Osteoblast (primary cell): Measurements from ENCODE around the gene SPATA16. TPM values are rescaled to one million over a fixed set of nuclear protein-coding genes. Genes with fewer than 3 reads are reported as not detected.
"Not testable (repeated sequence)": the region's sequence is repeated elsewhere in the genome, so short reads cannot be mapped to it uniquely, and the experiment has no call there.

ENCODE experiments used
- DNase-seq: peaks from one replicate; pipeline ENCODE4 v3.0.0; 2011; ENCODE audit warnings: low spot score, mixed read lengths; ENCODE audit not compliant: insufficient read length; ENCODE audit errors: missing footprints
- H2AFZ ChIP-seq: 2 replicates; pipeline ENCODE4 v1.6.0; 2011; ENCODE audit warnings: mild to moderate bottlenecking, low read length
- H3K27ac ChIP-seq: 2 replicates; pipeline ENCODE4 v1.5.1; 2011; ENCODE audit warnings: mild to moderate bottlenecking, low read depth, low read length, moderate library complexity
- H3K27me3 ChIP-seq: 2 replicates; pipeline ENCODE4 v1.6.0; 2012; ENCODE audit warnings: mild to moderate bottlenecking, control low read depth, inconsistent platforms, low read length, moderate library complexity; ENCODE audit not compliant: insufficient read depth
- H3K36me3 ChIP-seq: 2 replicates; pipeline ENCODE4 v1.5.1; 2011; ENCODE audit warnings: mild to moderate bottlenecking, low read length, control low read depth, moderate library complexity; ENCODE audit not compliant: insufficient read depth
- H3K4me1 ChIP-seq: 2 replicates; pipeline ENCODE4 v1.5.1; 2011; ENCODE audit warnings: mild to moderate bottlenecking, low read length, control low read depth, moderate library complexity; ENCODE audit not compliant: insufficient read depth
- H3K4me2 ChIP-seq: 2 replicates; pipeline ENCODE4 v1.6.0; 2011; ENCODE audit warnings: mild to moderate bottlenecking, low read length; ENCODE audit not compliant: insufficient read depth
- H3K4me3 ChIP-seq: fragments of 200-600 bp; sonication (generic); 3 replicates; pipeline ENCODE4 v1.5.1; 2012; ENCODE audit warnings: mild to moderate bottlenecking, low read length, inconsistent platforms; ENCODE audit not compliant: insufficient read depth
- H3K79me2 ChIP-seq: 2 replicates; pipeline ENCODE4 v1.6.0; 2012; ENCODE audit warnings: mild to moderate bottlenecking, low read length, control low read depth, inconsistent platforms; ENCODE audit not compliant: insufficient read depth
- H3K9me3 ChIP-seq: 2 replicates; pipeline ENCODE4 v1.5.1; 2011; ENCODE audit warnings: low read depth, low read length, control low read depth
- H4K20me1 ChIP-seq: 2 replicates; pipeline ENCODE4 v1.6.0; 2012; ENCODE audit warnings: mild to moderate bottlenecking, low read length, control low read depth; ENCODE audit not compliant: insufficient read depth
- CTCF ChIP-seq: IDR thresholded peaks from 2 replicates; pipeline ENCODE4 v1.5.1; 2011; ENCODE audit warnings: mild to moderate bottlenecking, low read depth, low read length, moderate library complexity; ENCODE audit errors: extremely low read depth
- total RNA-seq: library from RNA; depleted of rRNA; stranded (reverse); fragments of >200 nt; gene quantifications from 2 replicates; pipeline ENCODE4 v1.2.3, GENCODE V29; 2012

Gene SPATA16
- total RNA-seq, 1 donor, result not detected

GRCh38 chr3:172972067-172972466, 169.0 kb downstream of the SPATA16 start:
- H3K4me2 ChIP-seq, result no peak overlapping the region
- H3K27ac ChIP-seq, result no peak overlapping the region
- no peaks in the 10 kb centered on the region for H3K79me2 ChIP-seq
- no peak for TF ChIP-seq CTCF
- H3K36me3 ChIP-seq, result no peaks in the 10 kb centered on the region
- H3K27me3 ChIP-seq, result no peaks in the 10 kb centered on the region
- H2AFZ ChIP-seq, result no peak overlapping the region
- no peak for DNase-seq
- no peaks in the 10 kb centered on the region for H3K4me1 ChIP-seq
- no peaks in the 10 kb centered on the region for H3K9me3 ChIP-seq
- no peak overlapping the region for H3K4me3 ChIP-seq
- H4K20me1 ChIP-seq, result no peaks in the 10 kb centered on the region

GRCh38 chr3:172968646-172969045, 172.4 kb downstream of the SPATA16 start:
- Histone ChIP-seq H3K9me3 (no peaks in the 10 kb centered on the region), H3K4me2 (no peak overlapping the region), H4K20me1 (no peaks in the 10 kb centered on the region), H3K27me3 (no peaks in the 10 kb centered on the region), H3K4me1 (no peaks in the 10 kb centered on the region), H2AFZ (no peak overlapping the region), H3K4me3 (no peak overlapping the region), H3K27ac (no peak overlapping the region), H3K79me2 (no peaks in the 10 kb centered on the region), H3K36me3 (no peaks in the 10 kb centered on the region)
- TF ChIP-seq CTCF, result no peak
- DNase-seq, result no peak

- no peak overlapping the region for H3K4me2 ChIP-seq
- no peak overlapping the region for H2AFZ ChIP-seq
Observed at GRCh38 chr3:172965256-172965655, 175.8 kb downstream of the SPATA16 start.

GRCh38 chr3:172960626-172961182, 180.3 kb downstream of the SPATA16 start:
- H3K27ac ChIP-seq, DNase-seq: not testable (repeated sequence)

More at GRCh38 chr3:172965256-172965655, 175.8 kb downstream of the SPATA16 start:
- no peaks in the 10 kb centered on the region for H3K79me2 ChIP-seq
- no peak for TF ChIP-seq CTCF
- H3K27ac ChIP-seq, result no peak overlapping the region
- H3K4me1 ChIP-seq, result no peaks in the 10 kb centered on the region
- no peak overlapping the region for H3K4me3 ChIP-seq
- H3K27me3 ChIP-seq, result no peaks in the 10 kb centered on the region
- H4K20me1 ChIP-seq, result no peaks in the 10 kb centered on the region
- H3K9me3 ChIP-seq, result no peaks in the 10 kb centered on the region
- no peaks in the 10 kb centered on the region for H3K36me3 ChIP-seq
- DNase-seq, result no peak

More at GRCh38 chr3:172960626-172961182, 180.3 kb downstream of the SPATA16 start:
- H3K4me2 ChIP-seq, H3K79me2 ChIP-seq, H3K9me3 ChIP-seq, H4K20me1 ChIP-seq, H3K4me3 ChIP-seq, H3K4me1 ChIP-seq, H2AFZ ChIP-seq, H3K36me3 ChIP-seq, H3K27me3 ChIP-seq: not testable (repeated sequence)
